BE2C (cell line): ENCODE measurements around the gene RBAK.

ENCODE experiments used
- DNase-seq: peaks from one replicate; pipeline ENCODE4 v3.0.0-alpha.2; 2020
- H3K27me3 ChIP-seq: fragments of 250-450 bp; sonication (Bioruptor Pico); 2 replicates; pipeline ENCODE4 v1.5.1; 2020; ENCODE audit warnings: mild to moderate bottlenecking
- H3K36me3 ChIP-seq: fragments of 250-450 bp; sonication (Bioruptor Pico); 2 replicates; pipeline ENCODE4 v1.5.1; 2020; ENCODE audit warnings: mild to moderate bottlenecking
- H3K4me1 ChIP-seq: fragments of 250-450 bp; sonication (Bioruptor Pico); 2 replicates; pipeline ENCODE4 v1.5.1; 2020
- H3K4me3 ChIP-seq: 2 replicates; pipeline ENCODE4 v1.5.1; 2011; ENCODE audit warnings: low read depth, low read length
- H3K9me3 ChIP-seq: fragments of 250-450 bp; sonication (Bioruptor Pico); 2 replicates; pipeline ENCODE4 v1.5.1; 2020
- TF ChIP-seq, protein P1 (sequence below): IDR thresholded peaks from 2 replicates; pipeline ENCODE4 v1.5.1; 2012; ENCODE audit warnings: mild to moderate bottlenecking, low read depth, low read length

Gene RBAK

DNA sequence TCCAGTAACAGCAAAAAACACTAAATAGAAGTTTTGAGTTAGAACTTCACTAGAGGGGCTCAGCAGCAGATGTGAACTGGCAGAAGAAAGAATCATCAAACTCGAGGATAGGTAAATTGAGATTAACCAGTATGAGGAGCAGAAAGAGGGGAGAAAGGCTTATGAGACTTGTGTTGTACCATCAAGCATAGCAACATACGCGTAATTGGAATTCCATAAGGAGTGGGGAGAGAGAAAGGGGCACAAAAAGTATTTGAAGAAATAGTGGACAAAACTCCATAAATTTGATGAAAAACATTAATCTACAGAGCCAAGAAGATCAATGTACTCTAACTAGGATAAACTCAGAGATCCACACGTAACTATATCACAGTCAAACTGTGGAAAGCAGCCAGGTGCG lies 48.3 kb downstream of the RBAK start:
- Histone ChIP-seq H3K27me3 (no peaks in the 10 kb centered on the region), H3K4me1 (no peaks in the 10 kb centered on the region), H3K9me3 (peaks cover 5% of the 10 kb centered on the region; the same call in 1 of the 2 replicates), H3K36me3 (no peaks in the 10 kb centered on the region), H3K4me3 (no peak overlapping the region)
- DNase-seq: no peak
- TF ChIP-seq, protein P1, sequence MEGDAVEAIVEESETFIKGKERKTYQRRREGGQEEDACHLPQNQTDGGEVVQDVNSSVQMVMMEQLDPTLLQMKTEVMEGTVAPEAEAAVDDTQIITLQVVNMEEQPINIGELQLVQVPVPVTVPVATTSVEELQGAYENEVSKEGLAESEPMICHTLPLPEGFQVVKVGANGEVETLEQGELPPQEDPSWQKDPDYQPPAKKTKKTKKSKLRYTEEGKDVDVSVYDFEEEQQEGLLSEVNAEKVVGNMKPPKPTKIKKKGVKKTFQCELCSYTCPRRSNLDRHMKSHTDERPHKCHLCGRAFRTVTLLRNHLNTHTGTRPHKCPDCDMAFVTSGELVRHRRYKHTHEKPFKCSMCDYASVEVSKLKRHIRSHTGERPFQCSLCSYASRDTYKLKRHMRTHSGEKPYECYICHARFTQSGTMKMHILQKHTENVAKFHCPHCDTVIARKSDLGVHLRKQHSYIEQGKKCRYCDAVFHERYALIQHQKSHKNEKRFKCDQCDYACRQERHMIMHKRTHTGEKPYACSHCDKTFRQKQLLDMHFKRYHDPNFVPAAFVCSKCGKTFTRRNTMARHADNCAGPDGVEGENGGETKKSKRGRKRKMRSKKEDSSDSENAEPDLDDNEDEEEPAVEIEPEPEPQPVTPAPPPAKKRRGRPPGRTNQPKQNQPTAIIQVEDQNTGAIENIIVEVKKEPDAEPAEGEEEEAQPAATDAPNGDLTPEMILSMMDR: no peak

DNA sequence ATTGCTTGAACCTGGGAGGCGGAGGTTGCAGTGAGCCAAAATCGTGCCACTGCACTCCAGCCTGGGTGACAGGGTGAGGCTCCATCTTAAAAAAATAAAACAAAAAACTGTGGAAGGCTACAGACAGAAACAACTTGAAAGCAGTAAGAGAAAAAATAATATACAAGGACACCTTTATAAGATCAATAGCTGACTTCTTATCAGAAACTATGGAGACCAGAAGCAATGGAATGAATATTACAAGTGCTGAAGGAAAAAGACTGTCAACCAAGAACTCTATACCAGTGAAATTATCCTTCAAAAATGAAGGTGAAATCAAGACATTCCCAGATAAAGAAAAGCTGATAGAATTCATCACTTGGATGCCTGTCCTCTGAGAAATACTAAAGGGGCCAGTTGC lies 49.0 kb downstream of the RBAK start:
- no peaks in the 10 kb centered on the region for H3K36me3 ChIP-seq
- H3K9me3 ChIP-seq: peaks cover 5% of the 10 kb centered on the region; the same call in 1 of the 2 replicates
- DNase-seq: no peak
- no peak overlapping the region for H3K4me3 ChIP-seq
- no peaks in the 10 kb centered on the region for H3K27me3 ChIP-seq
- TF ChIP-seq, protein P1: no peak
- no peaks in the 10 kb centered on the region for H3K4me1 ChIP-seq

DNA sequence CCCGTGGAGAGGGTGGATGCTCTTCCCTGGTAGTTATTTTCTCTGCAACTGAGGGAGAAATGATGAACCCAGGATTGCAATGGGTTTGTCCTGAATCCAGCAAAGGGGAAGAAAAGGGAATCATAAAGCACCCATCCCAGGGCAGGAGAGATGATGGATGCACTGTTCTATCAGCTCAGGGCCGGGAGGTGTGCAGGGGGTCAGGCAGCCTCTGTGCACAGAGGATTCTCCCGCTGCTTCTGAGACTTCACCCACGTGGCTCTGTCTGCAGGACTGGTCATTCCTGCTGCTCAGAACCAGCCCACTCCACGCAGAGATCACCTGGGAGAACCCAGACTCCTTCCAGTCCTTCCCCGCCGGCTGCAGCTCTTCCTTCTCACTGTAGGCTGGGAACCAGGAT lies 70.7 kb downstream of the RBAK start:
- H3K36me3 ChIP-seq: no peaks in the 10 kb centered on the region
- H3K4me3 ChIP-seq: no peak overlapping the region
- no peak for DNase-seq
- TF ChIP-seq, protein P1: no peak
- peaks cover 2% of the 10 kb centered on the region for H3K27me3 ChIP-seq
- H3K9me3 ChIP-seq: no peaks in the 10 kb centered on the region
- no peaks in the 10 kb centered on the region for H3K4me1 ChIP-seq

DNA sequence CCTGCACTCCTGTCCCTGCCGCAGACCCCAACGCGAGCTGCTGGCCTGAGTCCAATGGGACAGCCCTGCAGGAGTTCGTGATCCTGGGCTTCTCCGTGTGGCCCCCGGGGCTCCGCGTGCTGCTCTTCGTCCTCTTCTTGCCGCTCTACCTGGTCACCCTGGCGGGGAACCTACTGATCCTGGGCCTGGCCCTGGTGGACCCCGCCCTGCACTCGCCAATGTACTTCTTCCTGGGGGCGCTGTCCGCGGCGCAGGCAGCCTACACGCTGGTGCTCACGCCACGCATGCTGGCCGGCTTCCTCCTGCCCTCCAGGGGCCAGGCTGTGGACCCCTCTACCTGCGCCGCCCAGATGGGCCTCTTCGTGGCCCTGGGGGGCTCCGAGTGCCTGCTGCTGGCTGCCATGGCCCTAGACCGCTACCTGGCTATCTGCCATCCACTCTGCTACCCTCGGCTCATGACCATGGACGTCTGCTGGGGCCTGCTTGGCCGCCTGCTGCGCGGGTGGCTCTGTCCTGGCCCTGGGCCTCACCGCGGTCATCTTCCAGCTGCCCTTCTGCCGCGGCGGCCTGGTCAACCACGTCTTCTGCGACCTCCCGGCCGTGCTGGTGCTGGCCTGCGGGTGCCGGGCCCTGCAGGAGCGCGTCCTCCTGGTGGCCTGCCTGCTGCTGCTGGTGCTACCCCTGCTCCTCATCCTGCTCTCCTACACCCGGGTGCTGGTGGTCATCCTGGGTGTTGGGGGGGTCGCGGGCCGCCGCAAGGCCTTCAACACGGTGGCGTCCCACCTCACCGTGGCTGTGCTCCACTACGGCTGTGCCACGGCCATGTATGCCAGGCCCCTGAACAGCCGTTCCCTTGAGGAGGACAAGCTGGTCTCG lies 71.7 kb downstream of the RBAK start:
- TF ChIP-seq, protein P1: no peak
- Histone ChIP-seq H3K4me3 (no peak overlapping the region), H3K9me3 (no peaks in the 10 kb centered on the region), H3K27me3 (peaks cover 2% of the 10 kb centered on the region; the same call in 1 of the 2 replicates), H3K36me3 (no peaks in the 10 kb centered on the region), H3K4me1 (no peaks in the 10 kb centered on the region)
- no peak for DNase-seq
